Forelimb muscle (tissue), 1 donor: Measurements from ENCODE around the gene ADGRL3. TPM values are rescaled to one million over a fixed set of nuclear protein-coding genes. Genes with fewer than 3 reads are reported as not detected.

Source experiments
- DNase-seq: peaks from one replicate; pipeline ENCODE4 v3.0.0-alpha.2; 2013; ENCODE audit warnings: low read depth
- polyA plus RNA-seq: library from polyadenylated mRNA; unstranded; fragments of 120-200 nt; gene quantifications from one replicate; pipeline ENCODE4 v1.2.1, GENCODE V29; 2013; ENCODE audit not compliant: insufficient read length

Gene ADGRL3
- polyA plus RNA-seq, 1 donor = 19.5 TPM

DNA sequence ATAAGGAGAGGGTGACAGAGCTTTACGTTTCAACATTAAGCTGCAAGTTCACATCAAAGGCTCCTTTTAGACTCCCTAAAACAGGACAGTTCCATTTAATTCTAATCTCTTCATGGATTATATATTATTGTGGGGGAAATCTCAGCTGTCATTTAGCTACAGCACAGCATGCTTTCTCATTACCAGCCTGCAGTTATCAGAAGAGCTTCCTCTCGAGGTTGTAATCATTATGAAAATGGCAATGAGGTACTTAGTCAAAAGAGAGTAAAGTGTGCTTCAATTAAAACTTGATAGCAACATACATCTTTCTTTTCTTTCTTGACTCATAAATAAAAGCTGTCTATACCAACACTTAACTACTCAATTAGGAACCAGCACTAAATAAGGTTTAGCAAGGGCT, 896.8 kb downstream of the ADGRL3 start:
- no peak for DNase-seq

DNA sequence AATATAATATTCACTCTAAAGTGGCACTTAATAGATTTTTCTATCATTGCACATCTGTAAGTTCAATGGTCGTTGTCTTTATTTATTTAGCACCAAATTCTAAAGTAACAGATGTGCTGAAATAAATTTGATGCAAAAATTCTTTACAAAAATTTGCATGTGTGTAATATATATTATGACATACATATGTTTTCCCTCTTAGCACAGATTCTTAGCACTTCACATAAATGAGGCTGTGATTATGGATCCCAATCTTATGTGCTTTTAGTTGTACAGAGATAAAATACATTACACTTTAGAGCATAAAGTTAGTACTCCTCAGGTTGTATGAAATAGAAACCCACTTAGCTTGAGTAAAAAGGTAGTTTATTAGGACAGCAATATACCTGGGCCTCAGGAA, 915.1 kb downstream of the ADGRL3 start:
- no peak for DNase-seq

DNA sequence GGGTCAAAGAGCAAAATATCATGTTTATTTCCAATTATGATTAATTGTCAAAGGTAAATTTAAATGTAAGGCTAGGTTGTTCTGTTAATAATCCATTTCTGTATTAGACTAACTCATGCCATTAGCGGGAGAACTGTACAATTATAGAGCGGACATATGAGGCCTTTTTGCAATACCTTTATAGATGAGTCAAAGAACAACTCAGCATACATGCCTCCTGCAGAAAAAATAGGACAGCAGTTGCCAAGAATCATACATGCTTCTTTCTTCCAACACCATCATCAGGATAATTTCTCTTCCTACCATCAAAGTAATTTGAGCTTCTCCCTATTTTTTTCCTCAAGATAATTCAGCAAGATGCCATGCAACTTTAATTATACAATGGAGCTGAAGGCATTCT, 917.8 kb downstream of the ADGRL3 start:
- no peak for DNase-seq

DNA sequence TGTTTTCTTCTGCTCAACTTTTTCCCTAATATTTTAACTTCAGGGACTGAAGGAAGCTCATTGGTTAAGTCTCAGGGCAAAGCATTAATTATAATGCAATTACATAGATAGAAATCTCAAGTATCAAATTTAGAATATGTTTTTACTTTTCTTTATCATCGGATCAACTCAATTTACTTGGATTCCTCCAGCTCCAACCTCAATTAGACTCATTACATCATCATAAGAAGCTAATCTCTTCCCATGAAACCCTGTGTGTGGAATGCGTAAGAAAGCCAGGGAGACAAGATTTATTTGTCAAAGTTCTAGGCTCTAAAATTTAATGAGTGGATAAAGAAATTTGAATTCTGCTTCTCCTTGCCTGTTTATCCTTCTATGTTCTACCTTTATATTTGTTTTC, 918.4 kb downstream of the ADGRL3 start:
- no peak for DNase-seq

DNA sequence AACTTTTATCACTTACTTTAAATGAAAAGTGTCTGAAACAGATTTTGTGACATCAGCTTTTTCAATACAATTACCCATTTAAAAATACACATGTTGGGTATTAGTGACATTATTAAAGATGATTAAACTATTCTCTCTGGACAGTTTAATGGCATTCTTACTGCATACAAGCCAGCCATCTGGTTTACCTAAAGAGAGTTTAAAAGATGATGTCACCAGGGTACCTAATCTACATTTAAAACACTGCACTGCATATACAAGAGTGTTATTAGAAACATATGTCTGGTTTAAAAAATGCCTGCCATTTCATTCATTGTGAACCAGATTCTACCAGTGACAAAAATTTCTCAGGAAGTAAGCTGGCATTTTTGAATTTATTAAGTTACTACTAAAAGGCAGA, 919.1 kb downstream of the ADGRL3 start:
- DNase-seq = no peak

DNA sequence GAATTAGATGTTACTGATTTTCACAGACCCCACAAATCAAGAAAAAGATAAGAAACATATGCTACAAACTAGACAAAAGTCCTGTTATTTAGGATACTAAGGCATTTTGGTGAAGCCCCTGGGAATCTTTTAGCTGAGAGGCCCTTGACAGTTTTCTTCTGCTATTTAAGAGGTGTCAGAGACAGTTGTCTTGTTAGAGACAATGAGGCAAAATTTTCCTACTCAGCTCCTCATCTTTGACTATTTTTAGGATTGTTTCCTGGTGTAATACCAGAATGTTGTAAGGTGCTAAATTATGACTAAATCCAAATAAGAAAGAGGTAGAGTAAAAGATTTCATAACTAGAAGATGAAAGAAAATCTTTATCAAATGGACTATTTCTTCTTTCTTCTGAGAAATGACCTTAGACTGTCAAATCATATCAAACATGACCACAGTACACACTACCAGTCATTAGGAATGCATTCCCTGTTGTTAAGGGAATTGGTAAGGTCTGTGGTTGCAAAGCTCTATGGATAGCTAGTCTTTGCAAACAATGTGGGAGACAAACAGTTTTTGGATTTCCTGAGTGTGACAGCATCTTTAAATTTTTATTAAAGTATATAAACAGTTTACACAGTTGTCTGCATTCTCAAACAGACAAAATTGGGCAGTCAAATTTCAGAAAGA, 926.1 kb downstream of the ADGRL3 start:
- DNase-seq = no peak
